A549 treated with AZD2906 at 1 μM for 4 hours (cell line): ENCODE measurements around the gene CLK4. TPM values are rescaled to one million over a fixed set of nuclear protein-coding genes. Genes with fewer than 3 reads are reported as not detected.

ENCODE experiments used
- total RNA-seq: library from RNA; stranded (reverse); fragments of 200-300 nt; extraction: Qiagen RNA extraction; gene quantifications from 5 replicates; pipeline ENCODE4 v1.2.3, GENCODE V29; 2022

The CLK4 gene
- total RNA-seq: 6.8 to 10.1 TPM (median 7.3 TPM) in 5 replicates

DNA sequence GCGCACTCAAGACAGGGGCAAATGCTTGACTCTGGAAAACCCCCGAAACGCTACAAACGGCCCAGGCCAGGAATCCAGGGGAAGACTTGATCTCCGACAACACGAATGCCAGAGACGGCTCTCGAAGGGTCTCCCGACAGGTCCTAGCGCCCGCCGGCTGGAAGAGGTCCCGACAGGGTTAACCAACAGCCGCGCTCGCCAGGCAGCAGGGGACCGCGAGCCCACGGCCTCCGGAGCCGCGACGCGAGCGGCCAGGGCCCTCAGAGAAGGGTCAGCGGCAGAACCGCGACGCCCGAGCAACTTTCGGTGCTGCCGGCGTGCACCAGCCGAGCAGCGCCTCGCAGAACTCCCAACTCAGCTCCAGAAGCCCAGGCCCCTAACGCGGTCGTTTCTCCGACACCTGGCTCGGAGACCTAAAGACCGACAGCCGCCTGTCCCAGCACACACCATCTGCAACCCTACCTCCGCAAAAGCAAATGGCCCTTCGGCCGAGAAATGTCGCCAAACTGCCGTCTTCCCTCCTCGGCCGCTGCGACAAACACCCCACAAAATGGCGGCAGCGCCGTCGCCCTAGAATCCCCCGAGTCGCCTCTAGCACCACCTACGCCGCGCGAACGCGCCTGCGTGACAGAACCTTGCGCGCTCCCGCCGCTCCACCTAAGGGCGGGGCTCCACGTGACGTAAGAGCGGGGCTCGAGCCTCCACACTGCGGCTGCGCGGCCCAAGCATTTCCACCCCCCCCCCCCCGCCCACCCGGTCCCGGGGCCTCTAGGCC, at the start of gene CLK4:
TSS of gene CLK4 (minus strand) at position 567 of the 775 bp plus-strand sequence. CDS start 3,634 bp downstream, outside the sequence.

DNA sequence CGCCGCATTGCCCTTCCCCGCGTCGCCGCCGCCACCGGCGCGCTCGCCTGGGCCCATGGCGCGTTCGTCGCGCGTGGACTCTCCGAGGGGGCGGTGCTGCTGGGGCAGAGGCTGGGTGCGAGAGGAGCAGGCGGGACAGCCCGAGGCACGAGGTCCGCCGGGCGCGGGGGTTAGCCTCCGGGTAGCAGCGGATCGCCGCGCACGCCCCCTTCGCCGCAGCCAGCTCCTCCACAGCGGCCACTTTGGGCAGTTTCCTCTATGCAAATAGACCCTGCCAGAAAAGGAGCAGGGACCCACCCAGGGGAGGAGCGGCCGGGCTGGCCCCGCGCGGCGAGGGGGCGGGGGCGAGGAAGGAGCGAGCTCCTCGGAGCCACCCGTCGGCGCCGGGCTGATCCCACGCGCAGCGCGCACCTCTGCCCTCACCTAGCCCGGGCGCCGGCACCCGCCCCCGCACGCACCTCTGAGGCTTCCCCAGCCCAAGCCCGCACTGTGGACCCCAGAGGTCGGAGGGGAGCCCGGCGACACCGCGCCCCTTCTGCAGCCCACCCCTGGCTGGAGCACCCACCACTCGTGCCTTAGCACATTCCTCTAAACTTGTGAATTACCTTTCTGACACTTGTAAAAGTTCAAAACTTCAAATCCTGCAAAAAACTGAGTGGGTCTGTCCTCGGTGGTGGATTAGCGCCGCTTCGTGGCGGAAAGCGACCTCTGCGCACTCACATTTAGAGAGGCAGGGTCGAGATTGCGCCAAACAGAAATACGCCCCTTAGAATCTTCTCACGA, 36.5 kb downstream of the CLK4 start, which contains the start of gene COL23A1:
TSS of gene COL23A1 (minus strand) at position 253 of the 783 bp plus-strand sequence.

Other genes with a start within 250 kb of the CLK4 start
- gene COL23A1, start 36.7 kb downstream of the CLK4 start, total RNA-seq: 0.03 TPM in 1 of 5 replicates, not detected in the others
- gene ZNF354A, start 103.6 kb upstream of the CLK4 start, total RNA-seq: 6.3 to 8.9 TPM (median 6.6 TPM) in 5 replicates
- gene ZNF354B, start 232.9 kb upstream of the CLK4 start, total RNA-seq: 4.1 to 5.4 TPM (median 4.6 TPM) in 5 replicates